ENCODE data around the gene RALGAPA1.

Gene RALGAPA1

GRCh38 chr14:35534873-35535482 lies 274.1 kb downstream of the RALGAPA1 start:
- Histone ChIP-seq H3K27me3 (ENCODE audit: insufficient read depth, poor library complexity, severe bottlenecking) (peaks cover 26% of the 10 kb centered on the region), H3K4me3 (replicated peaks; ENCODE audit: insufficient read depth, low read length) (no peak overlapping the region), H3K27ac (replicated peaks) (no peak overlapping the region)
- TF ChIP-seq POLR2AphosphoS5 (IDR thresholded peaks at IDR 0.05; ENCODE audit: low read depth) (no peak), REST (IDR thresholded peaks at IDR 0.05; ENCODE audit: insufficient replicate concordance, low read depth) (peak; percentile 100), SPI1 (IDR thresholded peaks at IDR 0.05; ENCODE audit: borderline replicate concordance, low read depth) (peak; percentile 23; the same call in 1 of the 2 replicates), CTCF (IDR thresholded peaks at IDR 0.05; ENCODE audit: insufficient read depth, low read length) (no peak), GABPA (IDR thresholded peaks at IDR 0.05; ENCODE audit: low read depth) (no peak)
- DNase-seq (ENCODE audit: low read depth in 1 of 2, low spot score in 1 of 2): peak; percentile 20 to 67

GRCh38 chr14:35534208-35534872 lies 274.8 kb downstream of the RALGAPA1 start:
- Histone ChIP-seq H3K27ac (replicated peaks) (no peak overlapping the region), H3K27me3 (ENCODE audit: insufficient read depth, poor library complexity, severe bottlenecking) (peaks cover 29% of the 10 kb centered on the region), H3K4me3 (replicated peaks; ENCODE audit: insufficient read depth, low read length) (peak overlapping the region; percentile 59)
- DNase-seq (ENCODE audit: low read depth in 1 of 2, low spot score in 1 of 2): peak in 1 of 2 experiments; percentile 32
- TF ChIP-seq GABPA (IDR thresholded peaks at IDR 0.05; ENCODE audit: low read depth) (no peak), REST (IDR thresholded peaks at IDR 0.05; ENCODE audit: insufficient replicate concordance, low read depth) (no peak), CTCF (IDR thresholded peaks at IDR 0.05; ENCODE audit: insufficient read depth, low read length) (no peak), POLR2AphosphoS5 (IDR thresholded peaks at IDR 0.05; ENCODE audit: low read depth) (no peak), SPI1 (IDR thresholded peaks at IDR 0.05; ENCODE audit: borderline replicate concordance, low read depth) (no peak)

GRCh38 chr14:35533357-35534207 lies 275.5 kb downstream of the RALGAPA1 start, which contains the start of gene INSM2:
Gene INSM2, plus strand, starts transcription at chr14:35534164. Its CDS starts 89 bp downstream, at chr14:35534253.
- H3K27ac ChIP-seq (replicated peaks): no peak within 1 kb of the TSS
- no peak for TF ChIP-seq REST (IDR thresholded peaks at IDR 0.05; ENCODE audit: insufficient replicate concordance, low read depth)
- no peak for TF ChIP-seq SPI1 (IDR thresholded peaks at IDR 0.05; ENCODE audit: borderline replicate concordance, low read depth)
- no peak for TF ChIP-seq CTCF (IDR thresholded peaks at IDR 0.05; ENCODE audit: insufficient read depth, low read length)
- no peak for TF ChIP-seq POLR2AphosphoS5 (IDR thresholded peaks at IDR 0.05; ENCODE audit: low read depth)
- peaks cover 35% of the 10 kb centered on the region for H3K27me3 ChIP-seq (ENCODE audit: insufficient read depth, poor library complexity, severe bottlenecking)
- DNase-seq (ENCODE audit: low read depth in 1 of 2, low spot score in 1 of 2): peak in 1 of 2 experiments; percentile 54
- H3K4me3 ChIP-seq (replicated peaks; ENCODE audit: insufficient read depth, low read length): peak within 1 kb of the TSS; percentile 59
